Transverse colon (tissue), 4 donors: Measurements from ENCODE around the gene RHO.

Experiments used
- EP300 ChIP-seq: sonication (generic); formaldehyde crosslinking; IDR thresholded peaks from one replicate; pipeline ENCODE4 v1.6.1; 2017; ENCODE audit warnings: antibody characterized with exemption, low read depth
- POLR2A ChIP-seq: fragments of 450-650 bp; IDR thresholded peaks from one replicate; pipeline ENCODE4 v1.6.1; 2016; ENCODE audit warnings: antibody characterized with exemption, mild to moderate bottlenecking, moderate library complexity
- POLR2AphosphoS5 ChIP-seq, 3 donors: sonication (generic); formaldehyde crosslinking; IDR thresholded peaks; one replicate each; pipeline ENCODE4 v1.6.1; 2016; ENCODE audit warnings: antibody characterized with exemption in 3 of 3
- TF ChIP-seq, protein P1 (sequence below), 5 experiments: fragments of 200-600 bp in 3 of 5; fragments of 450-650 bp in 2 of 5; sonication (generic) in 3 of 5; IDR thresholded peaks; 1 replicate in 2 of 5; 2 replicates in 3 of 5; pipeline ENCODE4 v1.5.1; 2016 to 2017; ENCODE audit warnings: antibody characterized with exemption in 5 of 5, inconsistent platforms in 3 of 5, mild to moderate bottlenecking in 2 of 5, moderate library complexity in 1 of 5

DNA sequence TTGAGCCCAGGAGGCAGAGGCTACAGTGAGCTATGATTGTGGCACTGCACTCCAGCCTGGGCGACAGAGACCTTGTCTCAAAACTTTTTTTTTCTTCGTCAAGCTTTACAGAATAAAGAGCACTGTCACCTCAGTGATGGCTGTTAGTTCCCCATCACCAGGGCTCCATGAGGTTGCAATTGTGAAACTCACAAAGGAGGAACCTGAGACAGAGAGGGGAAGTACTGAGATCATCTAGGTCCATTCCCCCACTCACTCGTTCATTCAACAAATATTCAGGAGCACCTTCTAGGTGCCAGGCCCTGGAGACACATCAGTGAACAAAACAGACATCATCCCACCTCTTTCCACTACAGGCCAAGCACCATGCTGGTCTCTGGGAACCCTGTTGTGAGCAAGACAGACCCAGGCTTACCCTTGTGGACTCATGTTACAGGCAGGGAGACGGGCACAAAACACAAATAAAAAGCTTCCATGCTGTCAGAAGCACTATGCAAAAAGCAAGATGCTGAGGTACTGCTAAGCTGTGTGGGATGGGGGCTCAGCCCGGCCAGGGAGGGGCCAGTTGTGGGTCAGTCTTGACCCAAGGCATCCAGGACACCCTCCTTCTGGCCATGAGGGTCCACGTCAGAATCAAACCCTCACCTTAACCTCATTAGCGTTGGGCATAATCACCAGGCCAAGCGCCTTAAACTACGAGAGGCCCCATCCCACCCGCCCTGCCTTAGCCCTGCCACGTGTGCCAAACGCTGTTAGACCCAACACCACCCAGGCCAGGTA lies 2.1 kb upstream of the RHO start:
- TF ChIP-seq, protein P1, sequence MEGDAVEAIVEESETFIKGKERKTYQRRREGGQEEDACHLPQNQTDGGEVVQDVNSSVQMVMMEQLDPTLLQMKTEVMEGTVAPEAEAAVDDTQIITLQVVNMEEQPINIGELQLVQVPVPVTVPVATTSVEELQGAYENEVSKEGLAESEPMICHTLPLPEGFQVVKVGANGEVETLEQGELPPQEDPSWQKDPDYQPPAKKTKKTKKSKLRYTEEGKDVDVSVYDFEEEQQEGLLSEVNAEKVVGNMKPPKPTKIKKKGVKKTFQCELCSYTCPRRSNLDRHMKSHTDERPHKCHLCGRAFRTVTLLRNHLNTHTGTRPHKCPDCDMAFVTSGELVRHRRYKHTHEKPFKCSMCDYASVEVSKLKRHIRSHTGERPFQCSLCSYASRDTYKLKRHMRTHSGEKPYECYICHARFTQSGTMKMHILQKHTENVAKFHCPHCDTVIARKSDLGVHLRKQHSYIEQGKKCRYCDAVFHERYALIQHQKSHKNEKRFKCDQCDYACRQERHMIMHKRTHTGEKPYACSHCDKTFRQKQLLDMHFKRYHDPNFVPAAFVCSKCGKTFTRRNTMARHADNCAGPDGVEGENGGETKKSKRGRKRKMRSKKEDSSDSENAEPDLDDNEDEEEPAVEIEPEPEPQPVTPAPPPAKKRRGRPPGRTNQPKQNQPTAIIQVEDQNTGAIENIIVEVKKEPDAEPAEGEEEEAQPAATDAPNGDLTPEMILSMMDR (IDR thresholded peaks at IDR 0.05), result no peak
- TF ChIP-seq POLR2AphosphoS5 (IDR thresholded peaks at IDR 0.05) (no peak), POLR2A (no peak), EP300 (no peak)
